ENCODE data around the gene PKLR. TPM values are rescaled to one million over a fixed set of nuclear protein-coding genes. Genes with fewer than 3 reads are reported as not detected.
"Not testable (repeated sequence)": the region's sequence is repeated elsewhere in the genome, so short reads cannot be mapped to it uniquely, and the experiment has no call there.

The PKLR gene
- polyA plus RNA-seq, 1 of the 3 experiments (the other 2 are of a cell fraction): not detected

- H3F3A ChIP-seq (replicated peaks; ENCODE audit: insufficient read depth): peaks cover 35% of the 10 kb centered on the region
- no peak overlapping the region for H3K4me3 ChIP-seq (ENCODE audit: low read depth in 2 of 2, low read length in 1 of 2)
- no peaks in the 10 kb centered on the region for H3K9me3 ChIP-seq
- H3K27me3 ChIP-seq (ENCODE audit: insufficient read depth): no peaks in the 10 kb centered on the region
- peaks cover 9 to 26% of the 10 kb centered on the region in 2 experiments for H3K36me3 ChIP-seq (replicated peaks in 1 of 2; ENCODE audit: control insufficient read depth in 1 of 2, insufficient read depth in 2 of 2, low read length in 1 of 2)
- ChIA-PET POLR2A (no interaction called here), CTCF (interaction anchor here (0.6 to 13.3 kb wide), 8 partner anchors 26 to 255 kb away, joined by 3 to 184 read pairs (median 5); partner anchors contain the start of gene RUSC1)
- H3K4me2 ChIP-seq: no peak overlapping the region
- H3K79me2 ChIP-seq (ENCODE audit: insufficient read depth): peaks cover 14% of the 10 kb centered on the region
- H3K4me1 ChIP-seq (ENCODE audit: control insufficient read depth in 1 of 2, insufficient read depth in 2 of 2, low read depth in 1 of 2, low read length in 1 of 2): peaks cover 0 to 13% of the 10 kb centered on the region in 2 experiments; a peak in 3 of 4 replicates
- no peaks in the 10 kb centered on the region for H4K20me1 ChIP-seq (ENCODE audit: insufficient read depth)
- H3K9me2 ChIP-seq: no peaks in the 10 kb centered on the region
- no peak for DNase-seq
- TF ChIP-seq CHD2 (IDR thresholded peaks at IDR 0.05; ENCODE audit: low read length, partially characterized antibody) (no peak), GABPA (IDR thresholded peaks at IDR 0.05; ENCODE audit: low read depth) (no peak), FOXJ3 (CRISPR knock-in tag; IDR thresholded peaks at IDR 0.05) (no peak), MXI1 (IDR thresholded peaks at IDR 0.05; ENCODE audit: low read depth, low read length) (no peak), MAX (IDR thresholded peaks at IDR 0.05; ENCODE audit: low read depth) (no peak), PBX3 (IDR thresholded peaks at IDR 0.05) (no peak), RXRA (IDR thresholded peaks at IDR 0.05; ENCODE audit: borderline replicate concordance, low read depth) (no peak), EP300 (IDR thresholded peaks at IDR 0.05; ENCODE audit: borderline replicate concordance in 1 of 2, low read depth in 1 of 2, low read length in 1 of 2) (no peak), TEAD4 (IDR thresholded peaks at IDR 0.05; ENCODE audit: borderline replicate concordance, insufficient read depth) (no peak), RCOR1 (IDR thresholded peaks at IDR 0.05; ENCODE audit: low read length) (no peak), RAD21 (IDR thresholded peaks at IDR 0.05; ENCODE audit: low read length) (no peak), TCF12 (IDR thresholded peaks at IDR 0.05) (no peak), YY1 (IDR thresholded peaks at IDR 0.05; ENCODE audit: low read depth) (no peak), POLR2AphosphoS5 (IDR thresholded peaks at IDR 0.05; ENCODE audit: low read depth, low read length) (no peak)
- TF ChIP-seq, protein P1, sequence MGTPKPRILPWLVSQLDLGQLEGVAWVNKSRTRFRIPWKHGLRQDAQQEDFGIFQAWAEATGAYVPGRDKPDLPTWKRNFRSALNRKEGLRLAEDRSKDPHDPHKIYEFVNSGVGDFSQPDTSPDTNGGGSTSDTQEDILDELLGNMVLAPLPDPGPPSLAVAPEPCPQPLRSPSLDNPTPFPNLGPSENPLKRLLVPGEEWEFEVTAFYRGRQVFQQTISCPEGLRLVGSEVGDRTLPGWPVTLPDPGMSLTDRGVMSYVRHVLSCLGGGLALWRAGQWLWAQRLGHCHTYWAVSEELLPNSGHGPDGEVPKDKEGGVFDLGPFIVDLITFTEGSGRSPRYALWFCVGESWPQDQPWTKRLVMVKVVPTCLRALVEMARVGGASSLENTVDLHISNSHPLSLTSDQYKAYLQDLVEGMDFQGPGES (IDR thresholded peaks at IDR 0.05; ENCODE audit: low read depth, low read length): no peak
- TF ChIP-seq, protein P2, sequence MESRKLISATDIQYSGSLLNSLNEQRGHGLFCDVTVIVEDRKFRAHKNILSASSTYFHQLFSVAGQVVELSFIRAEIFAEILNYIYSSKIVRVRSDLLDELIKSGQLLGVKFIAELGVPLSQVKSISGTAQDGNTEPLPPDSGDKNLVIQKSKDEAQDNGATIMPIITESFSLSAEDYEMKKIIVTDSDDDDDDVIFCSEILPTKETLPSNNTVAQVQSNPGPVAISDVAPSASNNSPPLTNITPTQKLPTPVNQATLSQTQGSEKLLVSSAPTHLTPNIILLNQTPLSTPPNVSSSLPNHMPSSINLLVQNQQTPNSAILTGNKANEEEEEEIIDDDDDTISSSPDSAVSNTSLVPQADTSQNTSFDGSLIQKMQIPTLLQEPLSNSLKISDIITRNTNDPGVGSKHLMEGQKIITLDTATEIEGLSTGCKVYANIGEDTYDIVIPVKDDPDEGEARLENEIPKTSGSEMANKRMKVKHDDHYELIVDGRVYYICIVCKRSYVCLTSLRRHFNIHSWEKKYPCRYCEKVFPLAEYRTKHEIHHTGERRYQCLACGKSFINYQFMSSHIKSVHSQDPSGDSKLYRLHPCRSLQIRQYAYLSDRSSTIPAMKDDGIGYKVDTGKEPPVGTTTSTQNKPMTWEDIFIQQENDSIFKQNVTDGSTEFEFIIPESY (IDR thresholded peaks at IDR 0.05; ENCODE audit: borderline replicate concordance, low read depth): no peak
- 91% methylated on average over 26 of the region's 26 CpGs for WGBS (ENCODE audit: low lambda C conversion rate)
- no peak overlapping the region for H3K9ac ChIP-seq
- H2AFZ ChIP-seq (ENCODE audit: low read depth): no peak overlapping the region
- no peak overlapping the region for H3K27ac ChIP-seq (ENCODE audit: low read depth in 2 of 2, low read length in 1 of 2)
Observed at GRCh38 chr1:155247667-155248553, 53.3 kb downstream of the PKLR start.

- H3K9ac ChIP-seq; DNase-seq; H3K4me2 ChIP-seq; H3K9me2 ChIP-seq; POLR2A ChIA-PET; H2AFZ ChIP-seq (ENCODE audit: low read depth); H3K9me3 ChIP-seq; H3K4me3 ChIP-seq (ENCODE audit: low read depth in 2 of 2, low read length in 1 of 2); H4K20me1 ChIP-seq (ENCODE audit: insufficient read depth); H3K27ac ChIP-seq (ENCODE audit: low read depth in 2 of 2, low read length in 1 of 2); H3K27me3 ChIP-seq (ENCODE audit: insufficient read depth): not testable (repeated sequence)
- peaks cover 9 to 26% of the 10 kb centered on the region in 2 experiments for H3K36me3 ChIP-seq (replicated peaks in 1 of 2; ENCODE audit: control insufficient read depth in 1 of 2, insufficient read depth in 2 of 2, low read length in 1 of 2)
- peaks cover 20% of the 10 kb centered on the region for H3K79me2 ChIP-seq (ENCODE audit: insufficient read depth)
- peaks cover 35% of the 10 kb centered on the region for H3F3A ChIP-seq (replicated peaks; ENCODE audit: insufficient read depth)
- H3K4me1 ChIP-seq (ENCODE audit: control insufficient read depth in 1 of 2, insufficient read depth in 2 of 2, low read depth in 1 of 2, low read length in 1 of 2): peaks cover 0 to 15% of the 10 kb centered on the region in 2 experiments; a peak in 3 of 4 replicates
- 97% methylated on average over 3 of the region's 3 CpGs for WGBS (ENCODE audit: low lambda C conversion rate)
- CTCF ChIA-PET: interaction anchor here (1.2 to 13.3 kb wide), 3 partner anchors 61 to 78 kb away, joined by 3 to 184 read pairs (median 8); partner anchors contain the start of gene RUSC1
Observed at GRCh38 chr1:155246796-155247195, 54.4 kb downstream of the PKLR start.
